ENCODE data around the gene LBHD1. TPM values are rescaled to one million over a fixed set of nuclear protein-coding genes. Genes with fewer than 3 reads are reported as not detected.
A peak's percentile ranks its signal among the peaks of the same experiment; 100 is the strongest.

Gene LBHD1
- total RNA-seq, 1 experiment from 2014 or later, result 10.4 TPM

- Histone ChIP-seq H3K23me2 (ENCODE audit: insufficient read length, low read depth, low read length, poor library complexity, severe bottlenecking) (peaks cover 28% of the 10 kb centered on the region), H3K4ac (ENCODE audit: low read depth, low read length) (no peak overlapping the region), H2BK20ac (ENCODE audit: low read depth, low read length, poor library complexity, severe bottlenecking) (no peak overlapping the region), H3K79me2 (ENCODE audit: insufficient read depth, low read length) (no peaks in the 10 kb centered on the region; the same call in 1 of the 2 replicates), H2BK12ac (ENCODE audit: insufficient read length, low read depth, low read length) (no peak overlapping the region), H3K56ac (ENCODE audit: insufficient read length, low read depth, low read length) (no peak overlapping the region), H4K91ac (ENCODE audit: insufficient read length, low read depth, low read length) (no peak overlapping the region), H3K9ac (ENCODE audit: extremely low read depth, insufficient read length, low read length) (peak overlapping the region; percentile 67), H2BK5ac (ENCODE audit: insufficient read length, low read length) (no peak overlapping the region), H2BK15ac (ENCODE audit: low read depth, low read length) (no peak overlapping the region), H3K4me2 (ENCODE audit: insufficient read depth, insufficient read length, low read length) (peak overlapping the region; percentile 99), H2AK5ac (ENCODE audit: insufficient read length, low read length) (no peak overlapping the region), H3K4me1 (ENCODE audit: insufficient read depth, low read length) (peaks cover 2% of the 10 kb centered on the region; the same call in 1 of the 2 replicates), H3K79me1 (ENCODE audit: insufficient read depth, low read depth, low read length, poor library complexity, severe bottlenecking) (no peaks in the 10 kb centered on the region), H2AFZ (ENCODE audit: low read length) (no peak overlapping the region), H3K23ac (ENCODE audit: insufficient read length, low read depth, low read length) (no peak overlapping the region), H3K27ac (ENCODE audit: insufficient read length, low read depth, low read length) (no peak overlapping the region), H4K8ac (replicated peaks; ENCODE audit: insufficient read length, low read depth, low read length) (no peak overlapping the region), H4K5ac (ENCODE audit: insufficient read length, low read depth, low read length) (no peak overlapping the region), H3T11ph (ENCODE audit: low read length) (no peak overlapping the region), H3K27me3 (ENCODE audit: insufficient read depth, low read length) (no peaks in the 10 kb centered on the region), H3K18ac (ENCODE audit: insufficient read length, low read depth, low read length) (no peak overlapping the region), H4K20me1 (ENCODE audit: control insufficient read depth, insufficient read depth, insufficient read length) (no peaks in the 10 kb centered on the region), H3K14ac (ENCODE audit: insufficient read depth, low read length) (peak overlapping the region; percentile 20; the same call in 1 of the 2 replicates), H3K9me3 (ENCODE audit: control insufficient read depth, low read depth, low read length) (no peaks in the 10 kb centered on the region), H2BK120ac (ENCODE audit: low read depth, low read length, poor library complexity, severe bottlenecking) (no peak overlapping the region)
- peaks cover 21 to 36% (median 23%) of the 10 kb centered on the region in 3 experiments for H3K36me3 Mint-ChIP-seq (ENCODE audit: insufficient read depth in 1 of 3, low read depth in 3 of 3)
- H3K9me3 Mint-ChIP-seq, result no peaks in the 10 kb centered on the region; a peak in 1 of 5 replicates
- H3K27ac Mint-ChIP-seq, result peak overlapping the region; percentile 90 to 97 (median 97)
- DNase-seq, result no peak
- WGBS (ENCODE audit: extremely low coverage, insufficient read length, low lambda C conversion rate), result no CpG with 5 or more reads among the region's 8 CpGs
- no peak for TF ChIP-seq CTCF (conservative IDR thresholded peaks at IDR 0.05)
- peak overlapping the region; percentile 79 to 91 for H3K4me3 Mint-ChIP-seq
- H3K4me1 Mint-ChIP-seq, result peaks cover 39 to 44% of the 10 kb centered on the region in 2 experiments
- H3K27me3 Mint-ChIP-seq (ENCODE audit: low read depth), result no peaks in the 10 kb centered on the region
These were observed 34.8 kb upstream of the LBHD1 start for GRCh38 chr11:62706850-62707247.

Data from H9 (cell line).